C4-2B (cell line): Measurements from ENCODE around the gene RPL27A.

Experiments used
- H3K27ac ChIP-seq: fragments of 450-650 bp; 2 replicates; pipeline ENCODE4 v1.5.1; 2017
- ZFX ChIP-seq: fragments of 450-650 bp; IDR thresholded peaks from 2 replicates; pipeline ENCODE4 v1.6.1; 2017
- TF ChIP-seq, protein P1 (sequence below): fragments of 450-650 bp; conservative IDR thresholded peaks from 2 replicates; pipeline ENCODE4 v1.5.1; 2017; ENCODE audit warnings: mild to moderate bottlenecking

Gene RPL27A

GRCh38 chr11:8729837-8730696, 47.5 kb downstream of the RPL27A start:
- no peak overlapping the region for H3K27ac ChIP-seq
- TF ChIP-seq, protein P1, sequence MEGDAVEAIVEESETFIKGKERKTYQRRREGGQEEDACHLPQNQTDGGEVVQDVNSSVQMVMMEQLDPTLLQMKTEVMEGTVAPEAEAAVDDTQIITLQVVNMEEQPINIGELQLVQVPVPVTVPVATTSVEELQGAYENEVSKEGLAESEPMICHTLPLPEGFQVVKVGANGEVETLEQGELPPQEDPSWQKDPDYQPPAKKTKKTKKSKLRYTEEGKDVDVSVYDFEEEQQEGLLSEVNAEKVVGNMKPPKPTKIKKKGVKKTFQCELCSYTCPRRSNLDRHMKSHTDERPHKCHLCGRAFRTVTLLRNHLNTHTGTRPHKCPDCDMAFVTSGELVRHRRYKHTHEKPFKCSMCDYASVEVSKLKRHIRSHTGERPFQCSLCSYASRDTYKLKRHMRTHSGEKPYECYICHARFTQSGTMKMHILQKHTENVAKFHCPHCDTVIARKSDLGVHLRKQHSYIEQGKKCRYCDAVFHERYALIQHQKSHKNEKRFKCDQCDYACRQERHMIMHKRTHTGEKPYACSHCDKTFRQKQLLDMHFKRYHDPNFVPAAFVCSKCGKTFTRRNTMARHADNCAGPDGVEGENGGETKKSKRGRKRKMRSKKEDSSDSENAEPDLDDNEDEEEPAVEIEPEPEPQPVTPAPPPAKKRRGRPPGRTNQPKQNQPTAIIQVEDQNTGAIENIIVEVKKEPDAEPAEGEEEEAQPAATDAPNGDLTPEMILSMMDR = no peak; the same call in 1 of the 2 replicates
- no peak for TF ChIP-seq ZFX

DNA sequence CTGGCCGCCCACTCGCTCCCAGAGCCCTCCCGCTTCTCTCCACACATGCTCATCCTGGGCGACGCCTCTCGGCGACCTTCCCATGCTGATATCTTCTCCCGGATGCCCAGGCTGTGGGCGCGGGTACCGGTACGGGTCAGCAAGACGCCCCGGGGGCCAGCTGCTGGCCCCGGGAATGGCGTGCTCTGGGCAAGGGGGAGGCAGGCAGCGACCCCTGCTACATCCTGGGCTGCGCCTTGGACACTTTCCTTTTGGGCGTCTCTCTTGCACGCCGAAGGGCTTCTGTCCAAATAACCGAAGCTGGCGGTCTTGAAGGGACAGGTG, 48.1 kb downstream of the RPL27A start:
- TF ChIP-seq, protein P1 = no peak
- no peak for TF ChIP-seq ZFX
- H3K27ac ChIP-seq = no peak overlapping the region

DNA sequence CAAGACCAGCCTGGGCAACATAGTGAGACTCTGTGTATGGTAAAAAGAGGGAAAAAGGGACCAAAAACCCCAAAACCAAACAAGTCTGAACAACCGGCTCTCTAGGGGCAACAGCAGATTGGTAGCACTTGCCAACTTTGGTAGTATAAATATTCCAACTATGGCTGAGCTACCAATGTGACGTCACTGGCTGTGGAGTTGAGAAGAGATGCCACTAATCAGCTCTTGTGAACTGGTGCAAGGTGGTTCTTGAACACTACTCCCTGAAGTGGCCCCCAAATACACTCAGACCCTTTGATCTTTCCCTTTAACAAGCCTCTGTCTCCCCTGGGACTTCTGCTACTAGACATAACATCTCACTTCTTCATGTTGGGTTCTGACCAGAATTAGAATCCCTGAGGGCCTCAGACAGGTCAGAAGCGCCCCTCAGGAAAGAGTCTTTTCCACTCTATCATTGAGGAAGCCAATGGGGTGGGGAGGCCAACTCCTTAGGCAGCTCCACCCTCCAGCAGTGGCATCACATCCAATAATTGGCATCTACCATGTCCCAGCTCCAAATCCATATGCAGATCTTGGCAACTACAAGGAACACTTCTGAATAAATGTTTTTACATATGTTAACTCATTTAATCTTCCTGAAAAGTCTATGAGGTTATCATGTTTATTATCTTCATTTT, 49.2 kb downstream of the RPL27A start:
- no peak overlapping the region for H3K27ac ChIP-seq
- no peak for TF ChIP-seq ZFX
- TF ChIP-seq, protein P1 = no peak

- no peak overlapping the region for H3K27ac ChIP-seq
- TF ChIP-seq ZFX = no peak
- TF ChIP-seq, protein P1 = no peak
These were observed 49.7 kb downstream of the RPL27A start for GRCh38 chr11:8732324-8732670.

- TF ChIP-seq ZFX = no peak
- TF ChIP-seq, protein P1 = no peak
- no peak overlapping the region for H3K27ac ChIP-seq
These were observed 50.2 kb downstream of the RPL27A start for GRCh38 chr11:8732748-8733241.

GRCh38 chr11:8733852-8734251, 51.3 kb downstream of the RPL27A start:
- H3K27ac ChIP-seq = no peak overlapping the region

DNA sequence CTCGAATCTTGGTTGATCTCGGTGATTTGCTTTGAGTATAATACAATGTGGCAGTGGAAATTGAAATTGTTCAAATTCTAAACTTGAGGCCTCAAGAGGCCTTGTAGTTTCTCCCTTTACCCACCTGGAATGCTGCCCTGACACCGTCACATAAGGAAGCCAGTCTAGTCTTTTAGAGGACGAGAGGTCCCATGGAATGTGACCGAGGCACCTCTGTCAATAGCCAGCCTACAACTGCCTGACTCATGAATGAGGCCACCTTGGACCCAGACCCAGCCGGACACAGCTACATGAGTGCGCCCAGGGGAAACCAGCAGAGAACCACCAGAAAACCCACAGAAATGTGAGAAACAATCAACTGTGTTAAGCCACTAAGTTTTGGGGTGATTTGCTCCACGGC, 52.5 kb downstream of the RPL27A start:
- TF ChIP-seq ZFX = no peak
- TF ChIP-seq, protein P1 = no peak

More at GRCh38 chr11:8733852-8734251, 51.3 kb downstream of the RPL27A start:
- no peak for TF ChIP-seq ZFX
- TF ChIP-seq, protein P1 = no peak

More for the DNA sequence above, 52.5 kb downstream of the RPL27A start:
- H3K27ac ChIP-seq = no peak overlapping the region
